GM18909 (cell line): Measurements from ENCODE around the gene VWA3A.
"Not testable (repeated sequence)": the region's sequence is repeated elsewhere in the genome, so short reads cannot be mapped to it uniquely, and the experiment has no call there.

Experiments
- ATAC-seq: cut with Tn5 transposase; IDR thresholded peaks from one replicate; pipeline ENCODE4 v1.9.1; 2021; ENCODE audit warnings: mild to moderate bottlenecking; ENCODE audit not compliant: unreplicated experiment, poor library complexity

The VWA3A gene

GRCh38 chr16:22171953-22172352 is 79.6 kb downstream of the VWA3A start:
- no peak for ATAC-seq

DNA sequence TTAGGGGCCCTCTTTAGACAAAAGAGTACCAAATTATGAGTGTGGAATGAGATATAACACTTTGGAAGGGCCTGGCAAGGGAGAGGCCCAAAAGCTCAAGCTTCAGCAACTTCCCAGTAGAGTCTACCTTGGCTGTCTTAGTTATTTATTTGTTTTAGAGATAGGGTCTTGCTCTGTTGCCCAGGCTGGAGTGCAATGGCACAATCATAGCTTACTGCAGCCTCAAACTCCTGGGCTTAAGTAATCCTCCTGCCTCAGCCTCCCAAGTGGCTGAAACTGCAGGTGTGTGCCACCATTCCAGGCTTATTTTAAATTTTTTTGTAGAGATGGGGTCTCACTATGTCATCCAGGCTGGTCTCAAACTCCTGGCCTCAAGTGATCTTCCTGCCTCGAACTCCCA is 80.3 kb downstream of the VWA3A start:
- ATAC-seq = not testable (repeated sequence)

- no peak for ATAC-seq
Observed at GRCh38 chr16:22174642-22175041, 82.3 kb downstream of the VWA3A start.

DNA sequence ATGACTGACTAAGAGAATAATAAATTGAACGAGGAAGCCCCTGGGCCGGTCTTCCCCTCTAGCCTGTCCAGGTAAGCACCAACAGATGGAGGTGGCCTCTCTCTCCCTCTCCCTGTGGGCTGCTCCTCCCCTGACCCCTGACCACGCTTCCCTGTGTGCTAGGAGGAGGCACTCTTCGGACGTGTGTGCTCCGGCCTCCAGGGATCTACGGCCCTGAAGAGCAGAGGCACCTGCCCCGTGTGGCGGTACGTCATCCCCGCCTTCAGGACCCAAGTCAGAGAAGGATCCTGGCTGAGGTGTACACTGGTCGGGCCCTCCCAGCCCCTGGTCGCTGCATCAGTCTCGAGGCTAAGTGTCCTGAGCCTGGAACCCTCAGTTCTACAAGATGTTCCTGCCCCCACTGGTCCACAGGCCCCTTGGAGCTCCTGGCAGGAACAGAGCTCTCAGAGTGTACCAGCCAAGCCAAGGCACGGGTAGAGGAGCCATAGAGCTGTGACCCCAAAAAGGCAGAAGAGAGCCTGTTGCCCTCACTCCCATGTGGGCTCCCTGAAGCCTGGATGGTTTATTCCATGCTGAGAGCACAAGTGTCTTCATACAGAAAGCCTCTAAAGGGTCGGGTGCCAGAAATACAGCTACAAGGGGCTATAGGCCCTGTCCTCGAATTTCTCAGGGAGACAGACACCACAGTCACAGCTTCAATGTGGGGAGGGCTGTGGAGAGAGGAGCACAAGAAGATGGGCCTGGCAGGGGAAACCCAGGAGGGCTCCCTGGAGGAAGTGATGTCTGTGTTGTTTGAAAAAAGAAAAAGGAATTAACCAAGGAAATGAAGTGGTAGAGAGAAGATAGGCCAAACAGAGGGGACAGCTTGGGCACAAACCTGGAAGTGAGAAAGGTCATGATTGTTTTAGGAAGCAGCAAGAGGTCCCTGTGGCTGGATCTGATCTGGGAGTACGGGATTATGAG is 85.9 kb downstream of the VWA3A start:
- no peak for ATAC-seq

GRCh38 chr16:22181426-22181825 is 89.1 kb downstream of the VWA3A start:
- ATAC-seq = no peak

- ATAC-seq = no peak
Observed at GRCh38 chr16:22181843-22182242, 89.5 kb downstream of the VWA3A start.

DNA sequence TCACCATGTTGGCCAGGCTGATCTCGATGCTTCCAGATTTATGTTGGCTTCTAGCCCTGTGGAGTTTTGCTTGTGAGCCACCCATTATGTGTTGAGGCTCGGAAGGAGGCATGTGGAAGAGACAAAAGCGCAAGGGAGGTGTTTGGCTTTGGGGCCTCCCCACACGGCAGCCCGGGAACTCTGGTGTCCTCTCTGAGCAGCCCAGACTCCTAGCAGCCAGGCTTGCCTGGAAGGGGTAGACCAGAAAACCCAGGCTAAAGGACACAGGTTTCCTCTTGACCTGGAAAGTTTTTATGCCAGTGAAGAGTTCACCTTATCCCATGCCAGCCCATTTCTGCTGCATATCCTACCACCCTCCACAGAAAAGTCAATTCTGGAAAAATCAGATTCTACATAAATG is 91.0 kb downstream of the VWA3A start:
- no peak for ATAC-seq

DNA sequence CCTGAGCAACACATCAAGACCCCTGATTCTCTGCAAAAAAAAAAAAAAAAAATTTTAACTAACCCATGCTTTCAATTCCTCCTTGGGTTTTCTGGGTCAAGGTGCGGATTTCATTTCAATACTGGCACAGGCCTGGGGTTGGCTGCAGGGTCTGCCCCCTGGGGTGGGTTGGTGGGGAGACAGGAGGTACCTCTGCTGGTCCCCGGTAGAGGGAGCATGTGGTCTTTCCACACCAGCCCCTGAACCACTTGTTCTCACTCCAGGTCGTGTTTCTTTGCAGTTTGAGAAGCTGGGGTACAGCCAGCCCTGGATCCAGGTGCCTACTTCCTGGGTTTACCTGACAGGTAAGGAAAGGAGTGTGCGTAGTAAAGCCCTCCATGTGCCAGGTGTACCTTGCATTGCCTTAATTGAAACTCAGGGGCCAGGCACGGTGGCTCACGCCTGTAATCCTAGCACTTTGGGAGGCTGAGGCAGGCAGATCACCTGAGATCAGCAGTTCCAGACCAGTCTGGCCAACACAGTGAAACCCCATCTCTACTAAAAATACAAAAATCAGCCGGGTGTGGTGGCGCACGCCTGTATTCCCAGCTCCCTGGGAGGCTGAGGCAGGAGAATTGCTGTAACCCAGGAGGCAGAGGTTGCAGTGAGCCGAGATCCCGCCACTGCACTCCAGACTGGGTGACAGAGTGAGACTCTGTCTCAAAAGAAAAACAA is 91.7 kb downstream of the VWA3A start:
- no peak for ATAC-seq

- ATAC-seq = no peak
Observed at GRCh38 chr16:22184615-22184968, 92.3 kb downstream of the VWA3A start.

DNA sequence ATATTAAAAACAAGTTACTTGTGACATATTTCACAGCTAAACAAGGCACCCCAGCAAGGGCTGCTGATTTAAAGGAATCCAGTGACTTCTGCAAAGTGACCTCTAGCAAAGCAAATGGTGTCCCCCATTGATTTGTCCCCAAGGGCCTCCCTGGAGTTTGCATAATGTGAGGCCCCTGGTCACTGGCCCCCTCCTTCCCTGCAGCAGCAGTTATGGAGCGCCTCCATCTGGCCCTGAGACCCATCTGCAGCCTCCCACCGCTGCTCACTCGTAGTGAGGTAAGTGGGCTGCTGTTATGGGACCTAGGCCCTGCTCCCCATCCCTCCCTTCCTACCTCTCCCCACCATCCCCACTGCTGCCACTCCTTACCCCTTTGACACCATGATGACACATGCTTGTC is 94.2 kb downstream of the VWA3A start:
- ATAC-seq = no peak

- no peak for ATAC-seq
Observed at GRCh38 chr16:22188267-22188594, 95.9 kb downstream of the VWA3A start.

DNA sequence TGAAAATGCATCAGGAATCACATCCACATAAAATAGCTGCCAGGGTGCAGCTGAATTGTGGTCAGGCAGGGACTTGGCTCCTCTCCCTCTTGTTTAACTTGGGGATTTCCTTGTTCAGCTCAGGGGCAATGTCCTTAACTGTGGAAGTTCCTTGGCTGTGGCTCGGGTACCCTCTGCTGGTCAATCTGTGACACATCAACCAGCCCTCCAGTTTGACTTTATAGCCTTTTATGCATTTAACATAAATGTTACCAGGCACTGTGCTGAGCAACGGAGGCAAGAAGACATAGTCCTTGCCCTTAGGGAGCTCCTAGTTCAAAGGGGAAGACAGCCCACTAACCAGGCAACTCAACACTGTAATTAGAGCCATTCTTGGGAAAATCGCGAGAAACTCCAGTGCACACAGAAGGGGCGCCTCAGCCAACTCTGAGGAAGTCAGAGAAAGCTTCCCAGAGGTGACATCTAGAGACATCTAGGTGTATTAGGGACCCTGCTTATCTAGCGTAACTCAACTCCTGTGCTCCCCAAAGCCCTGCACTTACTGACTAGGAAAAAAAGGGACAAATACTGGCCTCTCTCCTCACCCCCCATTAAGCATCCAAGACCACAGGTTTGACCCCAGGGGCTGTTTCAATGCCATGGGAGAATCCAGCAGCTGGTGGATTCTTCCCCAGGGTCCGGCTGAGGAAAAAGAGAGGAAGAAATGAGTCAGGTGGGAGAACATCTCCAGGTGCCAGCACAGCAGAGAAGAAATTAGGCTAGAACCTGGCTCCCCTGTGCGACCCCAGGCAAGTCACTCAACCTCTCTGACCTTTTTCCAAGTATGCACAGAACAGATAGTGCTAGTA is 96.5 kb downstream of the VWA3A start:
- no peak for ATAC-seq

- no peak for ATAC-seq
Observed at GRCh38 chr16:22189473-22190080, 97.2 kb downstream of the VWA3A start.

GRCh38 chr16:22190081-22190775 is 97.9 kb downstream of the VWA3A start:
- ATAC-seq = peak; percentile 67

- peak; percentile 53 for ATAC-seq
Observed at GRCh38 chr16:22190776-22191531, 98.6 kb downstream of the VWA3A start.

- ATAC-seq = no peak
Observed at GRCh38 chr16:22191532-22192260, 99.4 kb downstream of the VWA3A start.

GRCh38 chr16:22192261-22193062 is 100.1 kb downstream of the VWA3A start:
- ATAC-seq = peak; percentile 16

- ATAC-seq = no peak
Observed at GRCh38 chr16:22193063-22193411, 100.7 kb downstream of the VWA3A start.
